ENCODE measurements around the gene CPLX3. TPM values are rescaled to one million over a fixed set of nuclear protein-coding genes. Genes with fewer than 3 reads are reported as not detected.

CPLX3 gene, protein sequence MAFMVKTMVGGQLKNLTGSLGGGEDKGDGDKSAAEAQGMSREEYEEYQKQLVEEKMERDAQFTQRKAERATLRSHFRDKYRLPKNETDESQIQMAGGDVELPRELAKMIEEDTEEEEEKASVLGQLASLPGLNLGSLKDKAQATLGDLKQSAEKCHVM
- not detected for total RNA-seq
- 0.25 TPM for polyA plus RNA-seq (2013, experiment 1 of 2)
- 0.17 TPM for polyA plus RNA-seq (2013, experiment 2 of 2)
- long read RNA-seq, experiment 1 = 0 reads
- long read RNA-seq, experiment 2 = 0 reads
- long read RNA-seq, experiment 3 = 0 reads
- long read RNA-seq, experiment 4 = 0 reads

- peaks cover 59% of the 10 kb centered on the region for H3K27me3 ChIP-seq (ENCODE audit: control insufficient read depth, insufficient read depth, low read length, poor library complexity, severe bottlenecking)
- no peaks in the 10 kb centered on the region for H3K36me3 Mint-ChIP-seq (ENCODE audit: low read depth)
- H3K36me3 ChIP-seq (ENCODE audit: control insufficient read depth, insufficient read depth, low read length) = no peaks in the 10 kb centered on the region
- H3K4me3 ChIP-seq (ENCODE audit: low read length) = no peak within 1 kb of the TSS
- H3K4me1 ChIP-seq (ENCODE audit: control insufficient read depth, insufficient read depth, low read length) = no peaks in the 10 kb centered on the region
- H3K9me3 Mint-ChIP-seq = no peaks in the 10 kb centered on the region
- no peaks in the 10 kb centered on the region for H3K4me1 Mint-ChIP-seq
- no peak within 1 kb of the TSS for H3K4me3 Mint-ChIP-seq
- peaks cover 49% of the 10 kb centered on the region for H3K27me3 Mint-ChIP-seq (ENCODE audit: insufficient read depth)
- H3K9ac ChIP-seq (ENCODE audit: extremely low read depth, low read length, poor library complexity, severe bottlenecking) = no peak within 1 kb of the TSS
- H3K27ac ChIP-seq (ENCODE audit: low read depth, low read length) = no peak within 1 kb of the TSS
- H3K9me3 ChIP-seq (ENCODE audit: control insufficient read depth, low read length) = no peaks in the 10 kb centered on the region
- peak; percentile 85 for DNase-seq
- no peak within 1 kb of the TSS for H3K27ac Mint-ChIP-seq
- TF ChIP-seq CTCF (conservative IDR thresholded peaks at IDR 0.05) = no peak
- 10 to 21% methylated on average over 11 to 39 of the region's 44 CpGs for WGBS, 2 experiments (ENCODE audit: insufficient coverage in 1 of 2, insufficient read length in 1 of 2)
Measured at GRCh38 chr15:74826364-74826819, at the start of gene CPLX3. CPLX3 (plus strand) TSS chr15:74826627; CDS start chr15:74826704, 77 bp downstream.

GRCh38 chr15:74776821-74777768 lies 49.3 kb upstream of the CPLX3 start:
- H3K36me3 ChIP-seq (ENCODE audit: control insufficient read depth, insufficient read depth, low read length) = no peaks in the 10 kb centered on the region
- H3K4me1 ChIP-seq (ENCODE audit: control insufficient read depth, insufficient read depth, low read length) = peaks cover 17% of the 10 kb centered on the region
- Mint-ChIP-seq H3K4me3 (no peak overlapping the region), H3K4me1 (peaks cover 43% of the 10 kb centered on the region), H3K36me3 (ENCODE audit: low read depth) (no peaks in the 10 kb centered on the region), H3K27me3 (ENCODE audit: insufficient read depth) (peaks cover 16% of the 10 kb centered on the region), H3K27ac (peak overlapping the region; percentile 80), H3K9me3 (no peaks in the 10 kb centered on the region)
- H3K9me3 ChIP-seq (ENCODE audit: control insufficient read depth, low read length) = no peaks in the 10 kb centered on the region
- peak; percentile 93 for DNase-seq
- peak overlapping the region; percentile 38 for H3K27ac ChIP-seq (ENCODE audit: low read depth, low read length)
- no peak overlapping the region for H3K4me3 ChIP-seq (ENCODE audit: low read length)
- no peak for TF ChIP-seq CTCF (conservative IDR thresholded peaks at IDR 0.05)
- no peaks in the 10 kb centered on the region for H3K27me3 ChIP-seq (ENCODE audit: control insufficient read depth, insufficient read depth, low read length, poor library complexity, severe bottlenecking)
- no peak overlapping the region for H3K9ac ChIP-seq (ENCODE audit: extremely low read depth, low read length, poor library complexity, severe bottlenecking)
- WGBS, 2 experiments (ENCODE audit: insufficient coverage in 1 of 2, insufficient read length in 1 of 2) = 43 to 48% methylated on average over 10 to 13 of the region's 13 CpGs

- Histone ChIP-seq H3K4me3 (ENCODE audit: low read length) (no peak overlapping the region), H3K27me3 (ENCODE audit: control insufficient read depth, insufficient read depth, low read length, poor library complexity, severe bottlenecking) (no peaks in the 10 kb centered on the region), H3K9ac (ENCODE audit: extremely low read depth, low read length, poor library complexity, severe bottlenecking) (no peak overlapping the region), H3K27ac (ENCODE audit: low read depth, low read length) (peak overlapping the region; percentile 38), H3K36me3 (ENCODE audit: control insufficient read depth, insufficient read depth, low read length) (no peaks in the 10 kb centered on the region), H3K4me1 (ENCODE audit: control insufficient read depth, insufficient read depth, low read length) (peaks cover 18% of the 10 kb centered on the region), H3K9me3 (ENCODE audit: control insufficient read depth, low read length) (no peaks in the 10 kb centered on the region)
- no peak for DNase-seq
- Mint-ChIP-seq H3K4me1 (peaks cover 42% of the 10 kb centered on the region), H3K27ac (peak overlapping the region; percentile 27), H3K4me3 (no peak overlapping the region), H3K27me3 (ENCODE audit: insufficient read depth) (peaks cover 16% of the 10 kb centered on the region), H3K36me3 (ENCODE audit: low read depth) (no peaks in the 10 kb centered on the region), H3K9me3 (no peaks in the 10 kb centered on the region)
- TF ChIP-seq CTCF (conservative IDR thresholded peaks at IDR 0.05) = no peak
- WGBS, 2 experiments (ENCODE audit: insufficient coverage in 1 of 2, insufficient read length in 1 of 2) = 85 to 88% methylated on average over 5 to 6 of the region's 6 CpGs
Measured at GRCh38 chr15:74777769-74778598, 48.4 kb upstream of the CPLX3 start.

Data from endodermal cell (in vitro differentiated cells).